Nephron (organoid): Measurements from ENCODE around the gene SP140L.

Experiments used
- H3K27ac Mint-ChIP-seq, 3 experiments: 2 replicates each; pipeline ENCODE4 v1.8.0; 2020; ENCODE audit warnings: mixed read lengths in 3 of 3, mild to moderate bottlenecking in 2 of 3, moderate library complexity in 1 of 3
- H3K27me3 Mint-ChIP-seq: 2 replicates; pipeline ENCODE4 v1.8.0; 2021; ENCODE audit warnings: low read depth, mild to moderate bottlenecking, moderate library complexity, mixed read lengths
- H3K36me3 Mint-ChIP-seq: 2 replicates; pipeline ENCODE4 v1.8.0; 2020; ENCODE audit warnings: low read depth, mixed read lengths
- H3K4me1 Mint-ChIP-seq: 2 replicates; pipeline ENCODE4 v1.8.0; 2020; ENCODE audit warnings: mixed read lengths
- H3K4me3 Mint-ChIP-seq, 3 experiments: 2 replicates each; pipeline ENCODE4 v1.8.0; 2020; ENCODE audit warnings: mild to moderate bottlenecking in 3 of 3, mixed read lengths in 3 of 3, moderate library complexity in 2 of 3
- H3K9me3 Mint-ChIP-seq: 2 replicates; pipeline ENCODE4 v1.8.0; 2020; ENCODE audit warnings: mixed read lengths
- CTCF ChIP-seq, 3 experiments: fragments of 200-600 bp; sonication (generic); IDR thresholded peaks; one replicate each; pipeline ENCODE4 v1.5.0; 2021; ENCODE audit warnings: antibody characterized with exemption in 3 of 3; ENCODE audit not compliant: unreplicated experiment in 3 of 3

Gene SP140L

GRCh38 chr2:230322561-230323384 is 4.2 kb upstream of the SP140L start:
- H3K4me1 Mint-ChIP-seq: peaks cover 9% of the 10 kb centered on the region
- H3K9me3 Mint-ChIP-seq: peaks cover 24% of the 10 kb centered on the region
- peaks cover 10% of the 10 kb centered on the region for H3K27me3 Mint-ChIP-seq
- no peak for TF ChIP-seq CTCF (IDR thresholded peaks at IDR 0.05; ENCODE audit: unreplicated experiment in 3 of 3)
- no peak overlapping the region for H3K27ac Mint-ChIP-seq
- no peaks in the 10 kb centered on the region for H3K36me3 Mint-ChIP-seq
- H3K4me3 Mint-ChIP-seq: no peak overlapping the region

GRCh38 chr2:230323385-230324106 is 3.4 kb upstream of the SP140L start:
- Mint-ChIP-seq H3K36me3 (no peaks in the 10 kb centered on the region), H3K4me1 (peaks cover 9% of the 10 kb centered on the region), H3K27ac (no peak overlapping the region), H3K4me3 (no peak overlapping the region), H3K9me3 (peaks cover 24% of the 10 kb centered on the region), H3K27me3 (peaks cover 9% of the 10 kb centered on the region)
- no peak for TF ChIP-seq CTCF (IDR thresholded peaks at IDR 0.05; ENCODE audit: unreplicated experiment in 3 of 3)

GRCh38 chr2:230324503-230324902 is 2.5 kb upstream of the SP140L start:
- Mint-ChIP-seq H3K9me3 (peaks cover 24% of the 10 kb centered on the region), H3K4me1 (peaks cover 9% of the 10 kb centered on the region), H3K27ac (no peak overlapping the region), H3K4me3 (no peak overlapping the region), H3K27me3 (peaks cover 9% of the 10 kb centered on the region), H3K36me3 (no peaks in the 10 kb centered on the region)
- TF ChIP-seq CTCF (IDR thresholded peaks at IDR 0.05; ENCODE audit: unreplicated experiment in 3 of 3): no peak

- Mint-ChIP-seq H3K27me3 (peaks cover 9% of the 10 kb centered on the region), H3K9me3 (peaks cover 21% of the 10 kb centered on the region), H3K4me3 (no peak overlapping the region), H3K36me3 (no peaks in the 10 kb centered on the region), H3K27ac (no peak overlapping the region), H3K4me1 (peaks cover 14% of the 10 kb centered on the region)
- TF ChIP-seq CTCF (IDR thresholded peaks at IDR 0.05; ENCODE audit: unreplicated experiment in 3 of 3): no peak
These were observed 1.4 kb upstream of the SP140L start for GRCh38 chr2:230325316-230326243.

- Mint-ChIP-seq H3K4me1 (peaks cover 17% of the 10 kb centered on the region), H3K4me3 (peak overlapping the region; percentile 12 to 80 (median 59)), H3K9me3 (peaks cover 10% of the 10 kb centered on the region), H3K27me3 (peaks cover 4% of the 10 kb centered on the region), H3K36me3 (no peaks in the 10 kb centered on the region), H3K27ac (peak overlapping the region in 2 of 3 experiments; percentile 84 to 94)
- no peak for TF ChIP-seq CTCF (IDR thresholded peaks at IDR 0.05; ENCODE audit: unreplicated experiment in 3 of 3)
These were observed 593 bp downstream of the SP140L start for GRCh38 chr2:230327418-230328154.
